VCaP (cell line): Measurements from ENCODE around the gene DENND1A.
"Not testable (repeated sequence)": the region's sequence is repeated elsewhere in the genome, so short reads cannot be mapped to it uniquely, and the experiment has no call there.

Source experiments
- H3K27ac ChIP-seq: fragments of 450-650 bp; 2 replicates; pipeline ENCODE4 v1.5.1; 2017
- CTCF ChIP-seq: fragments of 450-650 bp; conservative IDR thresholded peaks from 2 replicates; pipeline ENCODE4 v1.5.1; 2017; ENCODE audit warnings: mild to moderate bottlenecking, moderate library complexity

DENND1A gene

GRCh38 chr9:123914517-123915196 is 15.3 kb downstream of the DENND1A start:
- TF ChIP-seq CTCF = no peak
- no peak overlapping the region for H3K27ac ChIP-seq

DNA sequence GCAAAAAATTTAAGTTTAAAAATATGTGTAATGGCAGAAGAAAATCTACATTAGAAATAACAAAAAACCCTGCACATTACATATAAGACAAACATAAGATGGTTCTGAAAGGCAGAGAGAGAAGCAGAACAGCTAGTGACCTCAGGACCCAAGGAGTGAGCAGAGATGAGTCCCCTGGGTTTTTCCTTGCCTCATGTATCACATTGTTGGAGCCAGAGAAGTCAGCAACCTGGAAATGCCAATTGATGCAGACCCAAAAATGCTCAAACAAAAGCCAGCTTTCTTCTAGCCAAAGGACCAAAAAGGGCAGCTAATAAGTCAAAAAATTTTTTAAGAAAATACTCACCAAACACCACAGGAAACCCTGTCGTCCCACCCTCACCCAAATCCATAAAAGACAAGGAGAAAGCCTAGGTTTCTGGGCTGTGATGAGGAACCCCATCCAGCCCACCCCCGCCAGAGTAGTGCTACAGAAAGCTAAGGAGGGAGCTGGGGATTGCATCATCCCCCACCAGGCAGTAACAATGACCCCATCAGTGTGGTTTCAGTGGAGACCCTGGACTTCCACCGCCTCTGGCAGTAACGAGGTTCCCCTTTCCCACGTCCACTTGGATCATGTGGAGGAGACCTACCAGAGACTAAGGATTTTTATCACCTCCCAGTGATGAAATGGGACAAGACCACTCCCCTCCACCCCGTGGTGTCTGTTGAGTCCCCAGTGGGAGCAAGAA is 17.6 kb downstream of the DENND1A start:
- no peak for TF ChIP-seq CTCF
- H3K27ac ChIP-seq = no peak overlapping the region

DNA sequence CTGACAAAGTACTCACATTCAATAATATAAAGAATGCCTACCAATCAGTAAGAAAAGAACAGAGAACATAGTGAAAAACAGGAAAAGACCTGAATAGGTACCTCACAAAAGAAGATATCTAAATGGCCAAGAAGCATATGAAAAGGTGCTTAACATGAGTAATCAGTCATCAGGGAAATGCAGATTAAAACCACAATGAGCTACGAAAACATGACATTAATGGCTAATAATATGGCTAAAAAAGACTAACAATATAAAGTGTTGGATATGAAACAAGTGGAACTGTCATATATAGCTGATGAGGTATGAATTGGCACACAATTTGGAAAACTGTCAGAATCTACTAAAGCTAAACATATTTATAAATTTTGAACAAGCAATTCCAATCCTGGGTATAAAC is 18.9 kb downstream of the DENND1A start:
- H3K27ac ChIP-seq = no peak overlapping the region
- no peak for TF ChIP-seq CTCF

GRCh38 chr9:123909192-123909591 is 20.7 kb downstream of the DENND1A start:
- H3K27ac ChIP-seq = not testable (repeated sequence)

DNA sequence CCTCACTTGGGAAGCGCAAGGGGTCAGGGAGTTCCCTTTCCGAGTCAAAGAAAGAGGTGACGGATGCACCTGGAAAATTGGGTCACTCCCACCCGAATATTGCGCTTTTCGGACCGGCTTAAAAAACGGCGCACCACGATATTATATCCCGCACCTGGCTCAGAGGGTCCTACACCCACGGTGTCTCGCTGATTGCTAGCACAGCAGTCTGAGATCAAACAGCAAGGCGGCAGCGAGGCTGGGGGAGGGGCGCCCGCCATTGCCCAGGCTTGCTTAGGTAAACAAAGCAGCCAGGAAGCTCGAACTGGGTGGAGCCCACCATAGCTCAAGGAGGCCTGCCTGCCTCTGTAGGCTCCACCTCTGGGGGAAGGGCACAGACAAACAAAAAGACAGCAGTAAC is 26.4 kb downstream of the DENND1A start:
- H3K27ac ChIP-seq = not testable (repeated sequence)

DNA sequence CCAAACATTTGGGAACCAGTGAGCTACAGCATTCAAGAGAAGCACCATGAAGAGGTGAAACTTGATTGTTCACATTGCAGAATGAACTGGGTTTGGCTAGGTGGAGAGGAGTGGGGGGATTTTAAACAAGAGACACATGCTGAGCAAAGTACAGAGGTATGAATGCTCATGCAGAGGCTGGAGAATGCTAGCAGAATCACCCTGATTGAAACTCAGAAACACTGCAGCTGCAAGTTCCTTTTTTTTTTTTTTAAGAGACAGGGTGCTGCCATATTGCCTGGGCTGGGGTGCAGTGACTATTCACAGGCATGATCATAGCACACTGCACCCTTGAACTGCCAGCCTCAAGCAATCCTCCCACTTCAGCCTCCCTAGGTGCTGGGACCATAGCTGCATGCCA is 35.1 kb downstream of the DENND1A start:
- H3K27ac ChIP-seq = no peak overlapping the region

GRCh38 chr9:123893831-123894460 is 36.0 kb downstream of the DENND1A start:
- no peak for TF ChIP-seq CTCF
- no peak overlapping the region for H3K27ac ChIP-seq

More for the DNA sequence above, 35.1 kb downstream of the DENND1A start:
- no peak for TF ChIP-seq CTCF

GRCh38 chr9:123893115-123893514 is 36.8 kb downstream of the DENND1A start:
- no peak overlapping the region for H3K27ac ChIP-seq
- TF ChIP-seq CTCF = no peak
